Uterus (tissue), 2 donors: ENCODE measurements around the gene NSRP1.

ENCODE experiments used
- CTCF ChIP-seq, 4 experiments: fragments of 200-600 bp in 2 of 4; fragments of 450-650 bp in 2 of 4; sonication (generic) in 2 of 4; IDR thresholded peaks; one replicate each; pipeline ENCODE4 v1.5.1; 2016 to 2019; ENCODE audit warnings: antibody characterized with exemption in 4 of 4, mild to moderate bottlenecking in 2 of 4, moderate library complexity in 1 of 4
- POLR2A ChIP-seq, 2 donors: fragments of 450-650 bp; IDR thresholded peaks; one replicate each; pipeline ENCODE4 v1.6.1; 2016; ENCODE audit warnings: antibody characterized with exemption in 2 of 2, mild to moderate bottlenecking in 1 of 2, moderate library complexity in 1 of 2

GRCh38 chr17:30208214-30208613 lies 91.6 kb downstream of the NSRP1 start:
- TF ChIP-seq CTCF (IDR thresholded peaks at IDR 0.05) (no peak), POLR2A (IDR thresholded peaks at IDR 0.05) (no peak)
